Islet of Langerhans (tissue), 1 donor: ENCODE measurements around the gene LRBA.

ENCODE experiments used
- FAIRE-seq: peaks from one replicate; lab custom pipeline; 2011; peaks lifted over from hg19 to GRCh38; lab: Jason Lieb, UNC

LRBA gene

GRCh38 chr4:150316332-150317205, 698.5 kb downstream of the LRBA start:
- FAIRE-seq: no peak

GRCh38 chr4:150315691-150316090, 699.4 kb downstream of the LRBA start:
- FAIRE-seq: no peak

DNA sequence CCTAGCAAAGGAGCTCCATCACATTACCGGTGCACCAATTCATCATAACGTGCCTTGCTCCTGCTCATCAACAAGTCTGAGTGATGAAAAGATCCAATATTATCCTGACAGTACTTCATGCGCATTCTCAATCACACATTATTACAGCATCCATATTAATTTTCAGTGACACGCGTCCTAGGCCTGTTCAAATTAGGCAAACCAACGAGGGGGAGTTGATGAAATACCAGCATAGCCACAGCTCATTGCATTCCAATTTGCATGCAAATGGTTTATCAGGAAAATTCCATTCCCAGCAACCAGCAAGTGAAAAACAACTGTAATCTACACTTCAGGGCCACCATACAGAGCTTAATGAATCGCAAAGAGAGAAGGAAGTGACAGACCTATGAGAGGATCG, 699.9 kb downstream of the LRBA start:
- FAIRE-seq: no peak

DNA sequence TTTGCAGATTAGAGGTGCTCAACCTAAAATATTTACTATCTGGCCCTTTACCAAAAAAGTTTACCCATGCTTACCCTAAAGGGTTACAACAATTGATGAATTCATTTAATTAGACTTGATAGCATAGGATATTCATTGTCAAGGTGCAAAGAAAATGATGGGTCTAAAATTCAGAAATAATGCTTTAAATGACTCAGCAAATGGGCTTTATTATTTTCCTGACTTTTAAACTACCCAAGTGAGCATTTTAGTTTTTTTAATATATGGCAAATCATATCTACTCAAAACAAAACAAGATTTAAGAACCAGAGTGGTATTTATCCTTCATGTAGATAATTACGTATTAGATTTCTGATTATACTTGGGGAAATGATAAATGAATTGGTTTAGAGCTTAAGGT, 701.1 kb downstream of the LRBA start:
- FAIRE-seq: no peak

DNA sequence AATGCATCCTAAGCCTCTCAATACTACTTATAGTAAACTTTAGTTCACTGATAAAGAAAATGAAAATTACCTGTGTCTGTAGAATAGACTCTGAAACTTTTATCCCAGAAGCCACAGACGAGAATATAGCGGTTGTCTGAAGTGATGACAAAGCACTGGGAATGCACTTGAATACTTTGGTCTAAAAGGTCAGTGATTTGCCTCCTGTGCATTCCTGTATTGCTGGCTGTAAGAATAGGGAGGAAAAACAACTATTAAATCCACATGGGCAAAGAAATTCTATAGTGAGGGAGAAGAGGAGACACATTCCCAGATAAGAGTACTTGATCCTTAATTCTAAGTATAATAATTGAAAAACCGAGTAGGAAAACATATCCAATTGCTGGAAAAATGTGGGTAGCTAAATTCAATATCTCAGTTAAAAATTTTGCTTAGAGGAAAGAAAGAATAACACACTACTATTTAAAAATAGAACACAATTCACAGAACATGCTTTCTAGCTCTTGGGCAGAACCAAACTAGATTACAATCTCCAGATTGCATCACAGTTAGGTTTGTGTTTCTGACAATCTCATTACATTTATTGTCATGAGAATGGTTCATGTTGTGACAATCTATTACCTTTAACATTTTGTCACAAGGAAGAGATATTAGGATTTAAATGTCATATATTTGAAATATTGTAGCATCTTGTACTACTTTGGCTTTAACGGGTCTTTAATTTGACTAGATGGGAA, 704.8 kb downstream of the LRBA start:
- FAIRE-seq: no peak

DNA sequence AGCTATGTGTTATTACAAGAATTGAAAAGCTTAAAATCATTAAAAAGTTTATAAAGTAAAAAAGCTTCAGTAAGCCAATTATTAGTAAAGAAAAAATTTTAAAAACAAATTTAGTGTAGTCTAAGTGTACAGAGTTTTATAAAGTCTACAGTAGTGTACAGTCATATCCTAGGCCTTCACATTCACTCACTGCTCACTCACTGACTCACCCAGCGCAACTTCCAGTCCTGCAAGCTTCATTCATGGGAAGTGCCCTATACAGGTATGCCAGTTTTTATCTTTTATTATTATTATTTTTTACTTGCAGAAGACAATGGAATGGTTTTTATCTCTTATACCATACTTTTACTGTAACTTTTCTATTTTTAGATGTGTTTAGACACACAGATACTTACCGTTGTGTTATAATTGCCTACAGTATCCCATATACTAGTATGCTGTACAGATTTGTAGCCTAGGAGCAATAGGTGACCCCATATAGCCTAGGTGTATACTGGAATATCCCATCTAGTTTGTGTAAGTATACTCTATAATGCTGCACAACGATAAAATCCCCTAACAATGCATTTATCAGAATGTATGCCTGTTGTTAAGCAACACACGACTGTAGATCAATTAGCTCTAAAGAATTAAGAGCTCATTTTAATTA, 706.1 kb downstream of the LRBA start:
- peak; percentile 78 for FAIRE-seq

GRCh38 chr4:150306719-150307118, 708.4 kb downstream of the LRBA start:
- FAIRE-seq: no peak

- FAIRE-seq: no peak
Observed at GRCh38 chr4:150305995-150306394, 709.1 kb downstream of the LRBA start.

DNA sequence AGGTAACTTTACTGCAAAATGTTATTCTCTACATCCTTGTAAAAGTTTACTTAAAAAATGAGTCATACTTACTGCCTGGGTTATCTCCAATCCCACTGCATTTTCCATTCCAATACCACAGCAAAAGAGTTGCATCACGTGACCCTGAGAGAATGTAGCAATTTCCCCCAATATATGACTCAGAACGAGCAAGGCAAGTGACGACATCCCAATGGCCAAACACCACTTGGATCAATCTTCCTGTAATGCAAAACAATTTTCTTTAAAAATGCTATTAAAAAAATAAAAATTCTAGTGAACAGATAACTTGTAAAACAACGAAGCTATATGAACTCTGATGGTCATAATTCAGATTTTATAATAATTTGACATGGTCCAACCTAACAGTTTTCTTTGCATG, 712.5 kb downstream of the LRBA start:
- peak; percentile 58 for FAIRE-seq

DNA sequence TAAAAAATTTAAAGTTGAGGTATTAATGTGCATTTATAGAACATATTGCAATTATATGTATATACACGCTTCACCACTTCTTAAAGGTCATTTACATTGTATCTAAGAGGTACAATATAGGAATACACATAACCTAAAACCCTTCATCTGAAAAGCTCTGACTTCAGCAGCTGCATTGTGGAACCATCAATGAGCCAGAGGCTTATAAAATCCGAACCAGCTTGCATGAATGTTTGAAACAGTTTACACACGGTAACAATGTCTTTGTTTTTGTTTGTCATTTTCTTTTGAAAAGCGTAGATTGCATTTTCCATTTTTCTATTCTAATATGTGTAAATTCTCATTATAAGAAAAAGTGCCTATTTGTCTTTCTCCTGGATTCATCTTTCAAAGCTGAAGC, 715.3 kb downstream of the LRBA start:
- FAIRE-seq: no peak

DNA sequence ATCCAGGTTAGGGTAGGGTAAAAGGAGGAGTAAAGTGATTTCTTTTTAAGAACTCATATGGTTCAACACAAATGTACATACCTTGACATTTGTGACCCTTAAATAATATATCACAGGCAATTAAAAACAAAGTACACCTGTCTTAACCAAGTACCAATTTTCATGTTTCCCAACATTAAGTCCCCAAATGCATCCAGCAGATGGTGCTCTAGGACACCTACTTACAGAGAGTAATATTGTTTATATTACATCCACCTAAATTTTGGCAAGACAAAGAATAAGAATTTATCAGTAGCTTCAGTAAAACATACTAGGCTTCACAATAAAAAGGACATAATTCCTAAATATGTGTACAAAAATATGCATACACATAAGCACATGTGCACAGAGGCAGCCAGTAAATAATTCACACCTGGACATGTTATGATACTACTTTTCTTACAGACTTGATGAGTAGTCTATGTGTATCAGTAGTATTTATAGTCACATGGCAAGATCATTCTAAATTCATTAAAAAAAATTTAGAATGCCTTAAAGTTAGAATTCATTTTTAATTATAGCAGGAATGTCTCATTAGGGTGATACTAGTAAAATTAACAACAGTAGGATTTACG, 717.1 kb downstream of the LRBA start:
- peak; percentile 99 for FAIRE-seq

- no peak for FAIRE-seq
Observed at GRCh38 chr4:150289881-150290280, 725.2 kb downstream of the LRBA start.

DNA sequence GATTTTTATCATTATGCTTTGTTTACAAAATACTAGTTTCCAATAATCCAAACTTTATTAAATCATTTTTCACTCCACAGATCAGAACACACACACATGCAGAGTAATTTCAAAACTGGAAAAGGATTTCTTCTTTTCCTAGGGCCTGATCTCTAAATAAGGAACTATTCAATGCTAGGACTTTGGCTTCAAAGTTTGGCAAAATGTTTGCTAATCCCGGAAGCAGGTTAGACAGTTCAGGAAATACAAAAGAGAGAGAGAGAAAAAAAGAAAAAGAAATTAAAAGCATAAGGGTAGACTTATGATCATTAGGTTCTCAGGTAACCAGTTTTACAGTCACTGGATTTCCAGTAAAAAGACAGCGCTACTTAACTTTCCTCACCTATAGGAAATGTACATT, 725.9 kb downstream of the LRBA start:
- FAIRE-seq: peak; percentile 30

- FAIRE-seq: no peak
Observed at GRCh38 chr4:150286656-150287055, 728.4 kb downstream of the LRBA start.

- peak; percentile 89 for FAIRE-seq
Observed at GRCh38 chr4:150283689-150284088, 731.4 kb downstream of the LRBA start.

DNA sequence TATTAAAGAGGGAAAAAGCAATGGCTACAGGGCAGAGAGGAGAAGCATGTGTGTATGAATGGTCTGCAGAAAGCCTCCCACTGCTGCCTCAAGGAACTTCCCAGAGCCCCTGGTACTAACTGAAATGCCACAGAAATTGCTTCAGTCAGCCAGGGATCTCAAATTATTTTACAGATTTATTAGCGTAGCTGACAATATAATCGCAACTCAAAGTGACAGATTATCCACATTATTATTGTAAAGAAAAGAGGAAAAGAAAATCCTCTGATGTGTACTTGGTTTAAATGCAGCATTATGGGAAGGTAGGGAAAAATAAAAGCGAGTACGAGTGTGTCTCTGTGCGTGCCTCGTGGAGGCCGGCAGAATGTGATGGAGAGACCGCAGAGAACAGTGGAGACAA, 734.1 kb downstream of the LRBA start:
- no peak for FAIRE-seq

DNA sequence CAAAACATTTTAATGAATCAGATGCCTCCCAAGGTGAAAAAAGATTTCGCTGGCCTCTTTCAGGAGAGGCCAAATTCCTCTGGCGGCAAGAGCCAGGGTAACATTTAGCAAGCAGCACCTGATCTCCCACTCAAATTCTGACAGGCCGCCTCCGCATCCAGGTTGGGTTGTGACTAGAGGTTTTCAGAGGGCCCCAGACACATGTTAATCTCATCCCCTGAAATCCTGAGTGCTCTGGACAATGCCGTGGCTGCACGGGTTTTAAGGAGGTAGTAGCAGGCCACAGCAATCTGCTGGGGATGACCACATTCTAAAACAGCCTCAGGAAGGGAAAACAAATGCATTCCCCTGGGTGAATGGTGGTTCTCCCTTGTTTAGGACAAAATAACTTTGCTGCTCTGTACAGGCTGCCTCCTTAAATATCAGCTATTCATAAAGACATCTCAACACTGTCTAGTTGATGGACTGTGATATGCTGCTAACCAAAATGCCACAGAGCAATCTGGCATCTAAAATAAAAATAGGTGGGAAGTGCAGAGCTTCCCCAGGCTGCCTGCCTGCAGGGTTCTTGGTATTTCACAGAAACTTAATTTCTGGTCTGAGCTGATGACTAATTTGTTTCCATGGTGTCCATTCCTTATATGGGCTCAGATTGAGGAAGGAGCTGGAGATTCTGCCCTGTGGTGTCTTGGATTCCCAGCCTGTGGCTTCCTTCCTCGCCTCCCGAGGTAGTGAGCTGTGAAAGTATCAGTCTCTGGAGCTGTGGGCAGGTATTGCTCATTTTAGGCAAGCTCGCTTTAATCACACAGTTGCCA, 734.8 kb downstream of the LRBA start:
- no peak for FAIRE-seq

DNA sequence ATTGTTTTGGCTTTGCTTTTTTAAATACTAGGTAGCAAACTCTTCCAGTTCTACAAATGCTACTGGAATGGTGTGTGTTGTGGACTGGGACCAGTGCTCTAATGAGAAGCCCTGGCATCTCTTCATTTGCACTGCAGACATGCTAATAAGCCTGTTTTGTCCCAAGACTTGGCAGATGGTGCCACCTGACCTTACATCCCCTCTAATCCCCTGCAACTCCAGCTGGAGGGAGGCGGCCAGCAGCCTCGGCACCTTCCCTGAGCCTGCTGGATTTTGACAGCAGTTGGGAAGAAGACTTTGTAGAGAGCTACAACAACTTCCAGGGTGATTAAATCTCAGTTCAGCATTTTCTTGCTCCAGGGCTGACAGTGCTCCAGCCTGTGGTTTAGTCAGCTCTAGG, 736.9 kb downstream of the LRBA start:
- FAIRE-seq: no peak

- FAIRE-seq: no peak
Observed at GRCh38 chr4:150268444-150268843, 746.6 kb downstream of the LRBA start.

DNA sequence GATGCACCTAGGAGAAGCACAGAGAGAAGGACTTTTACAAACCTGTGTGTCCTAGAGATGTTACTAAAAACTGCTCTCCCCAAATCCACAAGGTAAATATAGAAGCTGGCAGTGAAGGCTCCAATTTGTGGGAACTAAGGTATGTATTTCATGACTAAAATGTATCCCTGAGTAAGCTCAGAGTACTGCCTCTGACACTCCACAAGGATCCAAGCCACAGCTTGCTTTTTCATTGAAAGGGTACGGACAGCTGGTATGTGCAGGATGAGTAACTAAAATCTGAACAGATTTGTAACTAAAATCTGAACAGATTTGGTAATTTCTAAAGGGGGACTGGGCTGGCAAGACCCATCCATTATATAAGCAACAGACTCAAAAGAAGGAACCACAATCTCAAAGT, 749.3 kb downstream of the LRBA start:
- FAIRE-seq: no peak

DNA sequence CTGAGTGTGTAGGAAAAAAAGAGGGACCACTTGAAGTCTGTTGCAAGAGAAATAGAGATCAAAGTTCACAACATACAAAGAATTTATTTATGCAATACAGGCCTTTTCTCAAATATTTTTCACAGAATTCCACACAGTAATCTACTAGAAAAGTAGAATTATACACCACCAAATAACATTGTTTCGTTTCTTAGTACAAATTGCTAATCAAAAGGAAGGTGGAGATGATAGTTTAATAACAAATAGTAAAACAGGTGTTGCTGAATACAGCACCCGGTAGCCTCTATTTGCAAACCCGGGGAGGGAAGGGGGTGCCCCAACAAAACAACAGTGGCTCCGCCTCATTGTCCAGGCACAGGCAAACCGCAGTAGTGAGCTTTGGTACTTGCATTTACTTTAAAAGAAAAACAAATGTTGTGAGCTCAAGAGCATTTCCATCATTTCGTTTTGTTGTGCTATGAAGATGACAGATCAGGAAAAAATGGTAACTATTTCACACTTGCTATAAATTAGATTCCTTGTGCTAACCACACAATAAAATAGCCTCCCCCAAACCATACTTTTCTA, 750.4 kb downstream of the LRBA start:
- no peak for FAIRE-seq

- FAIRE-seq: no peak
Observed at GRCh38 chr4:150262611-150263010, 752.5 kb downstream of the LRBA start.
